VCaP (cell line): ENCODE data around the gene PNP.

ENCODE experiments used
- H3K27ac ChIP-seq: fragments of 450-650 bp; 2 replicates; pipeline ENCODE4 v1.5.1; 2017
- CTCF ChIP-seq: fragments of 450-650 bp; conservative IDR thresholded peaks from 2 replicates; pipeline ENCODE4 v1.5.1; 2017; ENCODE audit warnings: mild to moderate bottlenecking, moderate library complexity

PNP gene

GRCh38 chr14:20515846-20516245, 46.6 kb downstream of the PNP start:
- no peak for TF ChIP-seq CTCF
- H3K27ac ChIP-seq = no peak overlapping the region

- no peak for TF ChIP-seq CTCF
- H3K27ac ChIP-seq = no peak overlapping the region
Observed at GRCh38 chr14:20516921-20517320, 47.7 kb downstream of the PNP start.

GRCh38 chr14:20522332-20522731, 53.1 kb downstream of the PNP start:
- TF ChIP-seq CTCF = no peak
- no peak overlapping the region for H3K27ac ChIP-seq

GRCh38 chr14:20524027-20524426, 54.8 kb downstream of the PNP start:
- TF ChIP-seq CTCF = no peak
- no peak overlapping the region for H3K27ac ChIP-seq
